Neural crest cell (in vitro differentiated cells): Measurements from ENCODE around the gene THTPA. TPM values are rescaled to one million over a fixed set of nuclear protein-coding genes. Genes with fewer than 3 reads are reported as not detected.
A peak's percentile ranks its signal among the peaks of the same experiment; 100 is the strongest.

ENCODE experiments used
- DNase-seq: peaks from one replicate; pipeline ENCODE4 v3.0.0; 2021; ENCODE audit warnings: low read depth, mixed read lengths, low spot score
- H3K27ac Mint-ChIP-seq: one replicate; pipeline ENCODE4 v1.8.0; 2021; ENCODE audit warnings: mild to moderate bottlenecking, mixed read lengths; ENCODE audit not compliant: unreplicated experiment
- H3K27me3 Mint-ChIP-seq: 2 replicates; pipeline ENCODE4 v1.8.0; 2021; ENCODE audit warnings: low read depth, mild to moderate bottlenecking, mixed read lengths
- H3K36me3 Mint-ChIP-seq: 2 replicates; pipeline ENCODE4 v1.8.0; 2021; ENCODE audit warnings: low read depth, mild to moderate bottlenecking, mixed read lengths
- H3K4me1 Mint-ChIP-seq: 2 replicates; pipeline ENCODE4 v1.8.0; 2021; ENCODE audit warnings: mixed read lengths
- H3K4me3 Mint-ChIP-seq: one replicate; pipeline ENCODE4 v1.8.0; 2021; ENCODE audit warnings: mild to moderate bottlenecking, mixed read lengths
- H3K9me3 Mint-ChIP-seq: 2 replicates; pipeline ENCODE4 v1.8.0; 2021; ENCODE audit warnings: mixed read lengths
- long read RNA-seq: library from polyadenylated mRNA; unstranded; transcript quantifications from one replicate; pipeline ENCODE4 v2.0.0, GENCODE V29; 2020
- total RNA-seq: library from RNA; stranded (reverse); gene quantifications from 2 replicates; pipeline ENCODE4 v1.2.1, GENCODE V29; 2021
- TF ChIP-seq, protein P1 (sequence below): fragments of 200-600 bp; sonication (generic); conservative IDR thresholded peaks from 2 replicates; pipeline ENCODE4 v1.5.0; 2021; ENCODE audit warnings: antibody characterized with exemption, mild to moderate bottlenecking

Gene THTPA, protein sequence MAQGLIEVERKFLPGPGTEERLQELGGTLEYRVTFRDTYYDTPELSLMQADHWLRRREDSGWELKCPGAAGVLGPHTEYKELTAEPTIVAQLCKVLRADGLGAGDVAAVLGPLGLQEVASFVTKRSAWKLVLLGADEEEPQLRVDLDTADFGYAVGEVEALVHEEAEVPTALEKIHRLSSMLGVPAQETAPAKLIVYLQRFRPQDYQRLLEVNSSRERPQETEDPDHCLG
- total RNA-seq = 19.4 and 19.6 TPM in 2 replicates
- long read RNA-seq, transcript THTPA-205 (2 exons, 571 nt) = major isoform, 9 of 18 reads
- long read RNA-seq, transcript THTPA-201 (2 exons, 2,860 nt) = minor isoform, 6 of 18 reads
- long read RNA-seq, partial matches to known transcripts = 0 of 18 reads
- long read RNA-seq, other reads (novel, unspliced or antisense) = 2 of 18 reads

DNA sequence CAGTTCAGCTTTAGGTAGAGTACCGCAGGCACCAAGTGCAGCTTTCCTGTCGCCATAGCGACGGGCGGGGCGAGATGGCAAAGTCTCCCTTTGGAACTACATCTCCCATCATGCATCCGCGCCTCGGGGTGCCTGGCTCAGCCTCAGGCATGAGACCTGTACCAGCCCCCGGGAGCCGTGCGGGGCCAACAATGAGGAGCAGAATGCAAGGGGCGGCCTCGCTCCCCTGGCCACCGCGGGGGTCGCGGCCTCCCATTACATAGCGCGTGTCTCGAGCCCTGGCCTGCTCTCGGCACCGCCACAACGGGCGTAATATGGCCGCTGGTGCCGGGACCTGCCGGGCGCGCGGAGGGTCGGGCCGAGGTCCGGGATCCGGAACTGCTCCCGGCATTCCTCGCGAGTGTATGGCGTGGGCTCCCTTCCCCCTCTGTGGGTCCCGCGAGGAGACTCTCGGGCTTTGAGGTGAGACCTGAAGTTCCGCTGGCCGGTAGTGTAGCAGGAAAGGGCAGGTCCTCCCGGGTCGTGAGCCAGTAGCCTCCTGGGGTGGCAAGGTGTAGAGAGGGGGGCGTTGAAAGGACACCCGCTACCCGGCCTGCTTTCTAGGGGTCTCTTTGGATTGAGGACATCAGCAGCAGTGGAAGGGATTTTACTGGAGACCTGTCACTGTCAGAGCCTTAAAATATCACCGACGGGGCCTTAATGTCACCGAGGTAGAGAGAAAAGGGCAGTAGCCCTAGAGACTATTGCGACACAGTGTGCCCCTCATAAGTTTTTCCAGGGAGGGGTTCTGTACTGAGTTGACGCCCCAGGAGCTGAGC is at the start of gene THTPA:
THTPA (plus strand) TSS at position 390 of the 818 bp plus-strand sequence. CDS start 487 bp downstream, outside the sequence.
- peaks cover 37% of the 10 kb centered on the region for H3K4me1 Mint-ChIP-seq
- H3K27me3 Mint-ChIP-seq = no peaks in the 10 kb centered on the region
- no peaks in the 10 kb centered on the region for H3K9me3 Mint-ChIP-seq
- peak within 1 kb of the TSS; percentile 95 for H3K4me3 Mint-ChIP-seq
- no peaks in the 10 kb centered on the region for H3K36me3 Mint-ChIP-seq
- TF ChIP-seq, protein P1, sequence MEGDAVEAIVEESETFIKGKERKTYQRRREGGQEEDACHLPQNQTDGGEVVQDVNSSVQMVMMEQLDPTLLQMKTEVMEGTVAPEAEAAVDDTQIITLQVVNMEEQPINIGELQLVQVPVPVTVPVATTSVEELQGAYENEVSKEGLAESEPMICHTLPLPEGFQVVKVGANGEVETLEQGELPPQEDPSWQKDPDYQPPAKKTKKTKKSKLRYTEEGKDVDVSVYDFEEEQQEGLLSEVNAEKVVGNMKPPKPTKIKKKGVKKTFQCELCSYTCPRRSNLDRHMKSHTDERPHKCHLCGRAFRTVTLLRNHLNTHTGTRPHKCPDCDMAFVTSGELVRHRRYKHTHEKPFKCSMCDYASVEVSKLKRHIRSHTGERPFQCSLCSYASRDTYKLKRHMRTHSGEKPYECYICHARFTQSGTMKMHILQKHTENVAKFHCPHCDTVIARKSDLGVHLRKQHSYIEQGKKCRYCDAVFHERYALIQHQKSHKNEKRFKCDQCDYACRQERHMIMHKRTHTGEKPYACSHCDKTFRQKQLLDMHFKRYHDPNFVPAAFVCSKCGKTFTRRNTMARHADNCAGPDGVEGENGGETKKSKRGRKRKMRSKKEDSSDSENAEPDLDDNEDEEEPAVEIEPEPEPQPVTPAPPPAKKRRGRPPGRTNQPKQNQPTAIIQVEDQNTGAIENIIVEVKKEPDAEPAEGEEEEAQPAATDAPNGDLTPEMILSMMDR = no peak
- DNase-seq = peak; percentile 88
- H3K27ac Mint-ChIP-seq = peak within 1 kb of the TSS; percentile 97

DNA sequence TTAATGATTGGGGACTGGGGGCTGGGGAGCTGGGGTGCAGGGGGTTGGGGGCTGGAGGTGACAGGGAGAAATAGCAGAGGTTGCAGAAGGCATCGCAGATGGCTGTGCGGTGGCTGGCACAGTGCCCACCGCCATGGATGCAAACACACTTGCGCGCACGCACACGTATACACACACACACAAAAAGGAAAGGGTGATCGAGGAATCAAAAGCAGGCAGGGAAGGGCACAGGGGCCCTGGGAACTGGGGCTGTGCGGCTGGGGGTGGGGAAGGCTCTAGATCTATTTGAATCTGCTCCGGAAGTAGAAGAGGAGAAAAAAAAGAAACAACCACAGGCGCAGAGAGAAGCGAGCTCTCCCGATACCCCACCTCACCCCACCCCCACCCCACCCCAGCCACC is 43.9 kb upstream of the THTPA start:
- Mint-ChIP-seq H3K4me1 (no peaks in the 10 kb centered on the region), H3K4me3 (no peak overlapping the region), H3K27me3 (no peaks in the 10 kb centered on the region), H3K27ac (no peak overlapping the region), H3K9me3 (no peaks in the 10 kb centered on the region), H3K36me3 (no peaks in the 10 kb centered on the region)
- DNase-seq = no peak
- TF ChIP-seq, protein P1 = no peak

DNA sequence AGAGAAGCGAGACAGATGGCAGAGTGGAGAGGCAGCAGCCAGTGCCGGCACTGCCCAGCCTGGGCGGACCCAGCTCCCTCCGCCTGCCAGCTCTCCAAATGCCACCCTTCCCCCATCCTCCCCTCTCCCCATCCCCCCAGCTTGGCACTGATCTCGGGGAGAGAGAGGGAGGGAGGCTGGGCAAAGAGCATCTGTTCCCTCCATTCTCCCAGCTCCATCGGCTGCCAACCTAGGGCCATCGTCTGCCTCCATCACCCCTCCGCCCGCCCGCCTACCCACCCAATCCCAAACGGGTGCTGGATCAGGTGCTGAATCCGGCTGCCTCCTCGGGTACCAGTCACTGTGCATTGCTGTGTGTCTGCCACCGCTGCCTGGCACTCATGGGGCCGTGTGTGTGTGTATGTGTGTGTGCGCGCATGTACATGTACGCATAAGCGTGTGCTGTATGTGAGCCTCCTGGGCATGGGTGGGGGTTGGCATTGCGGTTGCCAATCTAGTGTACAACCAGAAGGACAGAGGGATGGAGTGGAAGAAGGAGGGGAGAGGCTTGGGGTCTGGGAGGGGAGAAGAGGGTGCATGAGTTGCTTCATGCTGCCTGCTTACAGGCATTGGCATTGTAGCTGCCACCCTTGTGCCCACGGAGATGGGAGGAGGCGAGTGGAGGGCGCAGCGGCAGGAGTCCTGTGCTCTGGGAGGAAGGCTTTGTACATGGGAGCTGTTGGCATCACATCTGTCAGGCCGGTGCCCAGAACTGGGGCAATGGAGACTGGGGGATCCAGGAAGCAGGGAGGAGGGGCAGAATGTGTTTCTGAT is 42.9 kb upstream of the THTPA start:
- H3K9me3 Mint-ChIP-seq = no peaks in the 10 kb centered on the region
- H3K4me3 Mint-ChIP-seq = no peak overlapping the region
- no peaks in the 10 kb centered on the region for H3K4me1 Mint-ChIP-seq
- no peaks in the 10 kb centered on the region for H3K36me3 Mint-ChIP-seq
- no peaks in the 10 kb centered on the region for H3K27me3 Mint-ChIP-seq
- TF ChIP-seq, protein P1 = no peak
- H3K27ac Mint-ChIP-seq = no peak overlapping the region
- no peak for DNase-seq

DNA sequence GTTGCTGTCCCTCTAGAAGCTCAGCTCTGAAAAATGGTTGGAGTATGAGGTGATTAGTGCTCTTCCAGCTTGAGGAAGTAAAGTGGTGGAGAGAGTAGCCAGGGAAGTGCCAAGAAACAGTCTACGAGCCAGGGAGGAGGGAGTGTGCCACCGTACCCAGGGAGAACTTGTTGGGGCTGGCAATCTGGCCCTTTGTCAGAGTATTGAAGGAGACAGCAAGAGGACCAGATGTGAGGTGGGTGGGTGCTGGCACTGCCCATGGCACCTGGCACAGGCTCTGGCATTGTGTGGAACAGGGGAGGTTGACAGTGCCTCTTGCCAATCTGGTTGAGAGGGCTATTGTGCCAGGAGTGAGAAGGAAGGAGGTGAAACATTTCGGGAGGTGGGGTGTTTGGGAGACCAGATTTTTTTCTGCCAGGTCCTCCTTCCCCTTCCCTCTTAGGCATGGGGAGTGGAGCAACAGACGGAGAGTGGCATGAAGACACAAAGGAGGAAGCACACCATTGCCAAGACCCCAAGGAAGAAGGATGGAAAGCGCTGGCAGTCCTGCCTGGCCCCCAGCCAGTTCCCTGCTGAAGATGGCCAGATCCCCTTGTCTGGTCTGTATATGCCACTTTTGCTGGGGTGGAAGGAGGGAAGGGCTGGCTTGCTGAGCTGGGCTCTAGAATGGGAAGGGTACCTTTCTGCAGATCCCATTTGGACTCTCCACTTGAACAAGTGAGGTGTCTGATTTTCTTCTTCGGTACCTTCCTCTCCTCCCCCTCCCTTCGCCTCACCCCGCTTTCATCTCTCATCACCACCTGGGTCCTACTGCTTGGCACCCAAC is 42.0 kb upstream of the THTPA start:
- TF ChIP-seq, protein P1 = no peak
- Mint-ChIP-seq H3K9me3 (no peaks in the 10 kb centered on the region), H3K36me3 (no peaks in the 10 kb centered on the region), H3K27me3 (no peaks in the 10 kb centered on the region), H3K4me1 (no peaks in the 10 kb centered on the region), H3K4me3 (no peak overlapping the region), H3K27ac (no peak overlapping the region)
- DNase-seq = no peak

DNA sequence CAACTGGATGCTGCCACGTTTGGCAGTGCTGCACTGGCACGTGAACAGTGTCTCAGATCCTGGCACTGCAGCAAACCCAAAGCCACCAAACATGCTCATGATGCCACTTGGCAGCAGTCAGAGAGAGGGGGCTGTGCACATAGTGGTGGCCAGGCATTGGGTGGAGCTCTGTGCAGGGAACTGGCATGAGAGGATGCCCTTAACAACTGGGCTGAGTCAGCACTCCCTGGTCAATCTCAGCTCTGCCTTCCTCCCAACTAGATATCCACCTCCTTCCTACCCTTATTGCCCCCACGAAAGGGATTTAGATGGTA is 41.5 kb upstream of the THTPA start:
- TF ChIP-seq, protein P1 = no peak
- Mint-ChIP-seq H3K27me3 (no peaks in the 10 kb centered on the region), H3K4me1 (no peaks in the 10 kb centered on the region), H3K9me3 (no peaks in the 10 kb centered on the region), H3K27ac (no peak overlapping the region), H3K36me3 (no peaks in the 10 kb centered on the region), H3K4me3 (no peak overlapping the region)
- no peak for DNase-seq
